Smooth muscle cell of the brain vasculature (primary cell): ENCODE measurements around the gene RHOA.

ENCODE experiments used
- DNase-seq: peaks from one replicate; pipeline ENCODE4 v3.0.0-alpha.2; 2012; ENCODE audit warnings: low read depth, low spot score

Gene RHOA

DNA sequence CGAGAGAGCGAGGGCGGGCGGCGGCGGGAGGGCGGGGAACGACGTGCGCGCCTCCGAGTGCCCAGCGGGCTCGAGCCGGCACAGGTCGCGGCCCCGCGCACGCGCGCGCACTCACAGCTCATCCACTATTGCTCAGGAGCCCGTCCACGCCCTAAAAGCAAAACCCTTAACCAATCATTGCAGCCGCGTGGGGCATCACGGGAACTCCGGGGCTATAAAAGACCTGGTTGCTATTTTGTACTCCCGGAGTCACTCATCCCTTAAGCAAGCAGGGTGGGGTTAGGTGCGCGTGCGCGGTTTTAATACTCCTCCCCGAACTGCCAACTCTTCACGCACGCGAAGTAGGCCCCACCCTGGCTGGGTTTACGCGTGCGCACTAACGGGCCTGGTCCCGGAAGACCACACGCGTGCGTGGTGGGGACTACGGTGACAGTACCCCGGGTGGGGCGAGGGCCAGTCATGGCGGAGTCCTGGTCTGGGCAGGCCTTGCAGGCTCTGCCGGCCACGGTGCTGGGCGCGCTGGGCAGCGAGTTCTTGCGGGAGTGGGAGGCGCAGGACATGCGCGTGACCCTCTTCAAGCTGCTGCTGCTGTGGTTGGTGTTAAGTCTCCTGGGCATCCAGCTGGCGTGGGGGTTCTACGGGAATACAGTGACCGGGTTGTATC lies at the start of gene RHOA, which contains the start of gene TCTA:
RHOA (minus strand) TSS at position 9 of the 664 bp plus-strand sequence. CDS start 36,387 bp downstream, outside the sequence.
TCTA (plus strand) TSS at position 456 of the 664 bp plus-strand sequence; CDS start at position 460, 4 bp downstream.
- peak; percentile 100 for DNase-seq

DNA sequence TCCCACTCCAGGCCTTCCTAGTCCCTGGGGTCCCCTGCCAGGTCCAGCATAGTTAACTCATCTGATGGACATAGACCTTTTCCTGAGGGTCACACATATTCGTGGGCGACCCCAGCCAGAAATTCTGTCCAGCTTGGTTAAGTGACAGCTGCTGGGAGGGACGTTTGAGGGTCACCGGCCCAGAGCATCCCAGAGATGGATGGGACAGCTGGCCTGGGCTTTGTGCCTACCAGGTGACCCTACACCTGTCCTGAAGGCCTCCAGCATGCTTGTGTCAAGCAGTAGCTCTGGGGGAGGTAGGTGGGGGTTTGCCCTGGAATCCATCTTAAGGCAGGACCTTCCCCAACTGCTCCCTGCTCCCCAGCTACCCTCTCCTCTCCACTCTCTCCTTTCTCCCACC lies 49.2 kb upstream of the RHOA start:
- DNase-seq: no peak

DNA sequence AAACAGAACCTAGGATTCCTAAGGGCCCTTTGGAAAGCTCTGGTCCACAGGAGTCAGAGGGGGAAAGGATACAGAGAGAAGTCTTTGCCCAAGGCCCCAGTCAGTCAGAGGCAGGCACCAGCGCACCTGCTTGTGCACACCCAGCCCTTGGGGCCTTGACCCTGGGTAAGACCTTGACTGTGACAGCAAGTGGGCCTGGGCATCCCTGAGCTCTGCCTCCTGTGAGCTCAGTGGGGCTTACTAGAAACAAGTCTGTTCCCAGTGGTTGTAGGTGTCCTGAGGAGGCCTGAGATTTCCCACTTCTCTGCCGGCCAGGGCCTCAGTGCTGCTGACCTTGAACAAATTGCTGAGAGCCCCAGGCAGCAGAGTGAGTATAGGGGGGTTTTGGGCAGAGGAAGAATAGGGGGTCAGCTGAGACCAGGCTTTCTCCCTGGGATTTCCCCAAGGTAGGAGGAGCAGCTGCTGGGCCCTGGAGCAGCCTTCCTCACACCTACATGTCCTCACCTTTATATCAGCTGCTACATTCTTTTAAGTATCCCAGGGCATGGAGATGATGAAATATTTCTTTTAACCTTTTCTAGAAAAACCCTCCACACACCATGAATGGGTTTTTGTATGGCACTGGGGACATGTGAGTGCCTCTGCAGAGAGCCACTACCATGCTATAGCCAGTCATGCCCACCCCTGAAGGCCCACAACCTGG lies 48.6 kb upstream of the RHOA start:
- no peak for DNase-seq

DNA sequence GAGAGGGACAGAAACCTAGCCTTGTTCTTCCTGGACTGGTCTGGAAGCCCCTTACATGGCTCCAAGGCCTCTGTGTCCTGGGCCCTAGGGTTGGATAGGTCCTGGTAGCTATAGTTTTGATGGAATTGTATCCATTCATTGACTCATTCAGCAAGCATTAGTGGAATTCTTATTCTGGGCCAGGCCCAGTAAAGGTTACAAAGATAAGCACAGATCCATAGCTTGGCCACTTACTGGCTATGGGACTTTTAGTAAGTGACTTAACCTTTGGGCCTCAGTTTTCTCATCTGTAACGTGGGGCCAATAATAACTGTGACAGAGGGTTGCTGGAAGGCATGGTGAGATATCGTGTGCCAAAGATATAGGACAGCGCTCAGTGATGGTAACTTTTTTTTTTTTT lies 44.7 kb upstream of the RHOA start:
- DNase-seq: no peak

DNA sequence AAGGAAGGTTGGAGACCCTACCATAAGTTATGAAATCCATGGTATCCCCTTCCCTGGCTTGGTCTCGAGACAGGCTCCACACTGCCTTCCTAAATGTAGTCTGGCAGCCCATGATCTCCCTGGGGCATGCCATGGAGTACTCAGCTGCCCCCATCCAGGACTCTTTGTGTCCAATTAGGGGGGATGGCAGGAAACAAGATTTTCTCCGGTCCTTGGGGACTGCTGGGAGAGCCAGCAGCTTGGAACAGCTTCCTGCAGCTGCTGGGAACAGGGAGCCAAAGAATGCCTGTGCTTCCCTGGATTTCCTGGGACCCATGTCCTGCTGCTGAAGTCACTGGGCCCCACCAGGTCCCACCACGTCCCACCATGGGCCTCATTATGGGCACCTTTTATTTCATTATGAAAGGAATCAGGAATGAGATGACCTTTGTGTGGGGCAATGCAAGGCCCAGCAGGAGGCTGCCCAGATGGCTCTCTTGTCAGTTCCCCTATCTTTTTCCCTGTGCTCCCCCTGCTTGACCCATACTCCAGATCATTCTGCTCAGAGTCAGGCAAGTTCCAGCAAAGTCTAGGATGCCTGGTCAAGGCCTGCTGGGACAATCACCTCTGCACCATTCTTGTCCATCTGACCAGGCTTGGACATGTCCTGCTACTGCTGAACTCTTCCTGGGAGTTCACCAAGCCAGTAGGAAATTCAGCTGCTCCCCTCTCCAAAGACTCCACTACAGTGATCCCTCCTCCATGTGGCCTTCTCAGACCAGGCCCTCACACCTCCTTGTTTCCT lies 43.3 kb upstream of the RHOA start:
- DNase-seq: no peak

DNA sequence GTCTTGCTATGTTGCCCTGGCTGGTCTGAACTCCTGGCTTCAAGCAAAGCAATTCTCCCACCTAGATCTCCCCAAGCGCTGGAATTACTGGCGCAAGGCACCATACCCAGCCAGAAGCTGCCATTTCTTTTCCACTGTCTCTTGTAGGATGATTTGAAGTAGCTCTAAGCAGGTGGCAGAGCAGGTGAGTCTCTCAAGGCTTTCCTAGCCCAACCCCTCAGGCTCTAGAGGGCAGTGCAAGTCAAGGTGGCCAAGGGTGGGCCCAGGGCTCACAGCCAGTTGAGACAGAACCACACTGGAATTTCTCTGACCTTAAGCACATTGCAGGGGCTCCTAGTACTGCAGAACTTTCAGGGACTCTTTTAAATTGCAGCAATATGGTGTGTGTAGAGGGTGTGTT lies 42.7 kb upstream of the RHOA start:
- DNase-seq: no peak

DNA sequence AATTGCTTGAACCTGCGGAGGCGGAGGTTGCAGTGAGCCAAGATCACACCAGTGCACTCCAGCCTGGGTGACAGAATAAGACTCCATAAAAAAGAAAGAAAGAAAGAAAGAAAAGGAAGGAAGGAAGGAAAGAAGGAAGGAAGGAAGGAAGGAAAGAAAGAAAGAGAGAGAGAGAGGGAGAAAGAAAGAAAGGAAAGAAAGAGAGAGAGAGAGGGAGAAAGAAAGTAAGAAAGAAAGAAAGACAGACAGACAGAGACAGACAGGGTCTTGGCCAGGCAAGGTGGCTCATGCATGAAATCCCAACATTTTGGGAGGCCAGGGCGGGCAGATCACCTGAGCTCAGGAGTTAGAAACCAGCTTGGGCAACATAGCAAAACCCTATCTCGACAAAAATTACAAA lies 41.8 kb upstream of the RHOA start:
- DNase-seq: no peak

DNA sequence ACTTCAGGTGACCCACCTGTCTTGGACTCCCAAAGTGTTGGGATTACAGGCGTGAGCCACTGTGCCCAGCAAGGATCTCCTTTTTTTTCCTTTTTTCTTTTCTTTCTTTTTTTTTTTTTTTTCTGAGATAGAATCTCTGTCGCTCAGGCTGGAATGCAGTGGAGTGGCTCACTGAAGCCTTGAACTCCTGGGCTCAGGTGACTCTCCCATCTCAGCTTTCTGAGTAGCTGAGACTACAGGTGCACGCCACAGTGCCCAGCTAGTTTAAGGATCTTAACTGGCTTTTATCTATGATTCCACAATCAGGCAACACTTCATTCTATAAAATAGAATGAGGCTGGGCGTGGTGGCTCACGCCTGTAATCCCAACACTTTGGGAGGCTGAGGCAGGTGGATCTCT lies 33.6 kb upstream of the RHOA start:
- no peak for DNase-seq

DNA sequence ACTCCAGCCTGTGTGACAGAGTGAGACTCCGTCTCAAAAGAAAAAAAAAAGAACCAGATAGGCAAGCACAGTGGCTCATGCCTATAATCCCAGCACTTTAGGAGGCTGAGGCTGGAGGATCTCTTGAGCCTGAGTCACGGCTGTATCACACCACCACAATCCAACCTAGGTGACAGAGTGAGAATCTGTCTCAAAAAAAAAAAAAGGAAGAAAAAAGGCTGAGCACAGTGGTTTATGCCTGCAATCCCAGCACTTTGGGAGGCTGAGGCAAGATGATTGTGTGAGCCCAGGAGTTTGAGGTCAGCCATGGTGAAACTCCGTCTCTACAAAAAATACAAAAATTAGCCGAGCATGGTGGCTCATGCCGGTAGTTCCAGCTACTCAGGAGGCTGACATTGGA lies 23.0 kb upstream of the RHOA start:
- no peak for DNase-seq

DNA sequence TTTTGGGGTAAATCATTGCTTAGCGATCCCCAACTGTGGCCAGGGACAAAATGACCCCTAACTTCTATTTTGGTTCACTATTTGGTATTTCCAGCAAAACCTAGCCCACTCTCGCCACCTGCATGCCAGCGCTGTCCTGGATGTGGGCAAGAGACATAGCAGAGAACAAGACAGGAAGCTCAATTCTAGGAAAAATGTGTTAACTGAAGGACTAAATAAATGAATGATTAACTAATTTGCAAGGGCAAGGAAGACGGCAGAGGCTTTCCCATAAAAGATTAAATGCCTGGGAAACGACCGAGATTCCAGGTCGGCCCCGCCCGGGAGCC lies 16.9 kb upstream of the RHOA start:
- DNase-seq: no peak

DNA sequence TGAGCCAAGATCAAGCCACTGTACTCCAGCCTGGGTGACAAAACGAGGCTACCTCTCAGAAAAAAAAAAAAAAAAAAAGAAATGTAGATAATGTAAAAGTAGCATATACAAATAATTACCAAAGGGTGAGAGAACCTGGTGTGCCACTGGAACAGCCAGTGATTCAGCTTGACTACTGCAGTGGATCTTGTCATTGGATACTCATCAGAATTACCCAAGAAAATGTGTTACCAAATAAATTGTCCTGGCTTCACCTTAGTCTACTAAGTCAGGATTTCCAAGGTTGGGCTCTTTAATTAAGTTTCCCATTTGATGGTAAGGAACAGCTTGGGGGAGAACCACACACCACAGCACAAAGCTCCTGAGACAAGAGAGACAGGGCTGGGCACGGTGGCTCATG lies 15.8 kb upstream of the RHOA start:
- DNase-seq: no peak

DNA sequence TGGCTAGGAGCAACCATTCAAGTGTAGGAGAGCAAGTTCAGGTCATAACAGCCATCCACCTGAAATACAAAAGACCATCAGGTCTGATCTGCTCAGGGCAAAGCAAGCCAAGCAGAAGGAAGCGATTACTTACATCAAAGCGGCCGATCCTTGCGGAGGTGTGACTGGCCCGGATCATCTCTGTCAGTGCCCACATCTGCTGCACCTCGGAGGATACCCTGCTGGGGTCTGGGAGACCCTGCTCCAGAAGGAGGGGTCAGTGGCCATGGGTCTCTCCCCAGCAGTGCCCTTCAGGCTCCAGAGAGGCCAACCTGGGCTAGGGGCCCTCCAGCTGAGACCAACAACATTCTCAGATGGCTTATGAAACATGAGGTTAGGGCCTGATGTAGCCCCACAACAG lies 13.0 kb upstream of the RHOA start:
- DNase-seq: no peak

DNA sequence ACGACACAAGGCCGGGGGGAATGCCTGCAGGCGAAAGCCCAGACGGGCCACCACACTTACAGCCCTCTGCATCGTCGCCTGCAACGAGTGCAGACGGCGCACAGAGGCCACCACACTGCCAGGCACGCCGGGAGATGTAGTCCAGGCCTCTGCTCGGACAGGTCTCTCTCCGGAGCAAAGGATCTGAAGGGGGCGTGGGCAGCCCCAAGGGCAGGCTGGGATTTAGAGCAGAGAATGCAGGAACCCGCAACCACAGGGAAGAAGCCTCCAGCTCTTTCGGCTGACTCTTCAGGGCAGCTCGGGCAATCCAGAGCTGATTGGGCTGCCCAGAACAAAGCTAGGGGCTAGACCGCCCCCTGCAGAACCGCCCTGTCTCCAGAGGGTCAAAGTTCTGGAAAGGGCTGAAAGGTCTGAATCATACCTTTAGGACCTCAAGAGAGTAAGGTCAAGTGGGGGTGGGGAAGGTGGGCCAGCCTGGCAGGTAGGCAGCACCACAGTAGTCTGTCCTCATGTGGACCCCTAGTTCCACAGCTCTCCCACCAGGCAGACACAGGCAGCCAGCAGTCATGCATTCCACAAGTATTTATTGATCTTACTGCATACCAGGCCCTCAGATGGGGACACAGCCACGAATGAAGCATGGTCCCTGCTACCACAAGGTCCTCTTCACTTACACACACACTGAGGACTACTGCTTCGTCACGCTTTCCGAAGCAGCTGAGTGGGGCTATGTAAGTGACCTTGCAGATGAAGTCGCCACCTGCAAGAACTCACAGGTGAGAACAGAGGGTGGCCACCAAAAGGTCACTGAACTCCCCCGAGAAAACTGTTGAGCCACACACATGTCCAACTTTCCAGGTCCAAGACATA lies 10.8 kb upstream of the RHOA start, which contains the start of gene AMT:
AMT (minus strand) TSS at position 95 of the 870 bp plus-strand sequence; CDS start at position 72, 23 bp downstream.
- DNase-seq: no peak

DNA sequence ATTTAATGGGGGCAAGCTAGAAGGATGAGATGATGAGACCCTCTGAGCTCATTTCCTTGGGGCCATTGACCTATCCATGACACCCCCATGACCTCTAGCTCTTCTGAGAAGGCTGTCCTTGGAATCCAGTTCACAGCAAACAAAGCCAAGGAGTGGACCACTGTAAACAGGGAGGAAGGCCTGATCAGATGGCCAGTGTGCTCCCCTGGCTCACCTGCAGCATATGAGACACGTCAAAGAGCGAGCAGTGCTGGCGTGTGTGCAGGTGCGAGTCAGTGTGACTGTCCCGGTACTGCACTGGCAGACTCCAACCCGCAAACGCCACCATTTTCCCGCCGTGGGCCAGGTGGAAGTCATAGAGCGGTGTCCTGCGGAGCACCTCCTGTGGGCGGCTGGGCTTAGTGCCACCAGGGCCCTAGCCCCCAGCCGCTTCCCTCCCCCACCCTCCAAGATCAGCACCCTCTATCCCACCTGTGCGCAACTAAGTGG lies 10.2 kb upstream of the RHOA start:
- DNase-seq: no peak

DNA sequence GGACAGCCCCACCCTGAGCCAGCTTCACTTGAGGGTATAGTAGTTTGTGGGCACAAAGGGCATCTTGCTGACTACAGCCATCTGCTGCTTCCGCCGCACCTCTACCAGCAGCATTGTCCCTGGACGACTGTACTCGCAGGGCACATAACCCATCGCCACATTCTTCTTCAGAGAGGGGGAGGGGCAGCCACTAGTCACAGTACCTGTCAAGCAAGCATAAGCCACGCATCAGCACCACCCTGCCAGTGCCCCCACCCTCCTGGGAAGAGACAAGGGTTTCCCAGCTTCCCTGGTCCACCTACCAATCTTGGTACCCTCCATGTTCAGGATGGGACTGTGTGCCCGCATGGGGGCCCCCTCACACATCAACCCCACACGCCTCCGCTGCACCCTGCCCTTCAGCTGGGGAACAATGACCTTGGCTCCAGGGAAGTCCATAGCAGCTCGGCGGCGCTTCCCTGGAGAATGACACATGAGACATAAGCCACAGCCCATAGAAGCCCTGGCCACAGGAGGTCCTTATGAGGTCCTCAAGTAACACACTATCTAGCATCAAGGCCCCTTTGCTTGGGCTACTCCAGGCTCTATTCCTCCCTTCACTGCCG lies 5.8 kb upstream of the RHOA start:
- no peak for DNase-seq

DNA sequence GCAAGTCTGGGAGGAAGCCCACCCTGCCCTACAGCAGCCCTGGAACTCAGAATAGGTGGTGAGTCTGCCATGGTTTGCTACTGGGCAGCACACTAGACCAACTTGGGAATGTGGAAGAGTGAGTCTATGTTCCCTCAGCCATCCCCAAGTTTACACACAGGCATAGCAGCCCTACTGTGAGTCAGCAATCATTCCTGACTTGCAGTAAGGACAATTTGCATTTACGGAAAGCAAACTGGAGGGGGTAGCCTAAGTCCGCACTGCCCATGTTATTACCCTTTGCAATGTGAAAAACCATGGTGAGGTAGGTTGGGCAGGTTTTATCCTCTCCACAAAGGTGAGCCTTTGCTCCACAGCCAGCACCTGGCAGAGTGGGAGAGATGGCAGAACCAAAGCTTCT lies 5.1 kb upstream of the RHOA start:
- DNase-seq: no peak

DNA sequence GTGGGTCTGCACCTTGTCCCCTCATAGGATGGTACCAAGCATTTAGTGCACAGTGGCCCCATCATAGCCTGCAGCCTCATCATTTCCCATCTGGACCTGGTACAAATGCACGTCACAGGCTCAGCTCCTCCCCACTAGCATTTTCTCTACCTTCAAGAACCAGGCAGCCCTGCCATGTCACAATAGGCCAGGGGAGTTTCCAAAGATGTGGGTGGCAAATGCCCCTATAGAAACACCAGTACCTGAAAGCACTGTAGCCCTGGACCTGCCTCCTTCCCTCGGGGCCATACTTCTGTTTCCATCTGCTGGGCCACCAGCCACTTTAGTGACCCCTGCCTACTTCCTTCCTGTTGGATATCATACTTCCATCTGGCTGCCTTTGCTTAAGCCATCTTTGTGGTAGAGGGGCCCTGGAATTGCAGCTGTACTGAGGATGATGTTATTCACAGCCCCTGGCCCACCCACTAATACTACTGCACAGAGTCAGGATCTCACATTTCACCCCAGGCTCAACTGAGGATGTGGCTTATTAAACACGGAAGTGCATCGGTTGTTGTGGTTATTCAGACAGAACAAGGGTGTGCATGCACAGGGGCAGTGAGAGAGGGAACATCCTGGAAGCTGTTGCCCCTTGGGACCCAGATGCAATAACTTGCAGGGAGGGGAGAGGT lies 4.3 kb upstream of the RHOA start:
- no peak for DNase-seq

DNA sequence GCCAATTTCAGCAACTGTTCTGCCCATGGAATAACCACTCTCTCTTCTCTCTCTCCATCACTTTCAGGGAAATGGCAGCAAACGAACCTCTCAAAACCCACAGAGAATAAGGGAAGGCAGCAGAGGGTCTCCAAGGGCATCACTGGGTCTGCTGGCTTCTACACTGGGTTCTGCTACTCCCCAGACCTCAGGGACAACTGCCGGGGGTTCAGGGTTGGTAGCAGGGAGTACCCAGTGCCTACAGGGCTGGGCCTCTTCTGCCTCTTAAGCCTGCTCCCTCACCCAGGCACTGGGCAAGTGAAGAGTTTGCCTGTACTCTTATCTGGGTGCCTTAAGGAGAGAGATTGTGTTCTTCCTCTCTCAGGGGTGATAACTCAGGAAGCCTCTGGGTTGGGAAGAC lies 3.0 kb upstream of the RHOA start:
- DNase-seq: no peak

DNA sequence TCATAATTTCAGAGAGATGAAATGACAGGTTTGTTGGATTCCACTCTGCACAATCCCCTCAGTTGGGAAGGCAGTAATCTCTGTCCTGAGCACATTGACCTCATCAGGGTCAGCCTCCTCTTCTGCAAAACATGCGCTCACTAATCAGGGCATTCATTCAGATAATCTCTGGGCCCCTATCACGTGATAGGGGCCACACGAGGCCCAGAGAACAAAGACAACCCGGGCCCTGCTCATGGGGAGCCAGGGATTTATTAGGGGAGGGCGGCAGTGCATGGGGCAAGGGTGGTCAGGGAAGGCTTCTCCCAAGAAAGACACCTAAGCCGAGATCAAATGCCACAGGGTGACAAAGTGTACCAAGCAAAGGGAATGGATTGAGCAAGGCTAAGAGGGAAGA lies 1.6 kb upstream of the RHOA start:
- no peak for DNase-seq

DNA sequence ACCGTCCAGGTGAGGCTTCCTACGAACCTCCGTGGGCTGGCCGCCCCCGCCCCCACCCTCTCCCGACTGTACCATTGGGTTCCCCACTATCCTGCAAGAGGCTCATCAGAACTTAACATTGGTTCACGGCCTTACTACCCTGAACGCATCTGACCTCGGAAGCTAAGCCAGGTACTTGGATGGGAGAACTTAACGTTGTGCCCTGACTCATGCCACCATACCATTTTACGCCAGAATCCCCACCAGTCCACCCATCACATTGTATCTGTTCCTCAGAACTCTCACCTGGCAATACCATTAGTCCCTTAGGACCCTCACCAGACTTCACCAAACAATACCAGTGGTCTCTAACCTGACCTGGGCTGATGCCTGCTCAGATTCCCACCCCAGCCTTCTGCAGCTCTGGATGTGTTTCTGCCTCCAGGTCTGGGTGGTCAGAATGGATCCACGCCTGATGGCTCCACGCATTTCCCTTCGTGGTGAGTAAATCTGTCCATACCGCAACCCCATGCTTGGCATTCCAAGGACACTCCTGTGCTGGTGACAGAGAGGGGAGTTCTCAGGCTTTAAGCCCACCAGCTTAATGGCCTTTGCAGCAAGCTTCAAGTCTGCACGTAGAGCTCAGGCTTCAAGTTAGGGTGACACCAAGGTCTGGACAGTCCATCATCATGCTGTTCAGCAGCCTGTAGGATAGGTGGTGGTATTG lies 1.0 kb upstream of the RHOA start:
- DNase-seq: no peak
